ENCODE data around the gene ADARB2.
A peak's percentile ranks its signal among the peaks of the same experiment; 100 is the strongest.

The ADARB2 gene

DNA sequence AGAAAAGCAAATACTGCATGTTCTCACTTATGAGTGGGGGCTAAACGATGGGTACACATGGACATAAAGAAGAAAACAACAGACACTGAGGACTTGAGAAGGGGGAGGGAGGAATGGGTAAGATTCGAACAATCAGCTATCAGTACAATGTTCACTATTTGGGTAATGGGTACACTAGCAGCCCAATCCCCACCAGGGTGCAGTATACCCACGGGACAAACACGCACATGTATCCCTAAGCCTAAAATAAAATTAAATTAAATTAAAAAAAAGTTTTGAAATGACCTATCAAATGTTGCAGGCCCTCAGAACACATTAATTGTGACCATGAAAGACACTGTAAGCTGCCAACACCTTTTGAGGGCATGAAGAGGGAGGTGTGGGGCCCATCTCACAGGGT, 365.1 kb downstream of the ADARB2 start:
- in situ Hi-C loops (cut with MboI; ENCODE audit: low sequenced_read_pairs, unreplicated experiment): no loop called here
- TF ChIP-seq, protein P1, sequence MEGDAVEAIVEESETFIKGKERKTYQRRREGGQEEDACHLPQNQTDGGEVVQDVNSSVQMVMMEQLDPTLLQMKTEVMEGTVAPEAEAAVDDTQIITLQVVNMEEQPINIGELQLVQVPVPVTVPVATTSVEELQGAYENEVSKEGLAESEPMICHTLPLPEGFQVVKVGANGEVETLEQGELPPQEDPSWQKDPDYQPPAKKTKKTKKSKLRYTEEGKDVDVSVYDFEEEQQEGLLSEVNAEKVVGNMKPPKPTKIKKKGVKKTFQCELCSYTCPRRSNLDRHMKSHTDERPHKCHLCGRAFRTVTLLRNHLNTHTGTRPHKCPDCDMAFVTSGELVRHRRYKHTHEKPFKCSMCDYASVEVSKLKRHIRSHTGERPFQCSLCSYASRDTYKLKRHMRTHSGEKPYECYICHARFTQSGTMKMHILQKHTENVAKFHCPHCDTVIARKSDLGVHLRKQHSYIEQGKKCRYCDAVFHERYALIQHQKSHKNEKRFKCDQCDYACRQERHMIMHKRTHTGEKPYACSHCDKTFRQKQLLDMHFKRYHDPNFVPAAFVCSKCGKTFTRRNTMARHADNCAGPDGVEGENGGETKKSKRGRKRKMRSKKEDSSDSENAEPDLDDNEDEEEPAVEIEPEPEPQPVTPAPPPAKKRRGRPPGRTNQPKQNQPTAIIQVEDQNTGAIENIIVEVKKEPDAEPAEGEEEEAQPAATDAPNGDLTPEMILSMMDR (IDR thresholded peaks at IDR 0.05; ENCODE audit: borderline replicate concordance, control extremely low read depth, extremely low read depth, insufficient read depth, missing control alignments): no peak
- no peak for DNase-seq (ENCODE audit: low spot score)

- TF ChIP-seq, protein P1 (IDR thresholded peaks at IDR 0.05; ENCODE audit: borderline replicate concordance, control extremely low read depth, extremely low read depth, insufficient read depth, missing control alignments): no peak
- no peak for DNase-seq (ENCODE audit: low spot score)
- in situ Hi-C loops (cut with MboI; ENCODE audit: low sequenced_read_pairs, unreplicated experiment): no loop called here
These were observed 367.0 kb downstream of the ADARB2 start for GRCh38 chr10:1370298-1370697.

GRCh38 chr10:1369665-1370064, 367.7 kb downstream of the ADARB2 start:
- in situ Hi-C loops (cut with MboI; ENCODE audit: low sequenced_read_pairs, unreplicated experiment): no loop called here
- no peak for DNase-seq (ENCODE audit: low spot score)
- TF ChIP-seq, protein P1 (IDR thresholded peaks at IDR 0.05; ENCODE audit: borderline replicate concordance, control extremely low read depth, extremely low read depth, insufficient read depth, missing control alignments): no peak

DNA sequence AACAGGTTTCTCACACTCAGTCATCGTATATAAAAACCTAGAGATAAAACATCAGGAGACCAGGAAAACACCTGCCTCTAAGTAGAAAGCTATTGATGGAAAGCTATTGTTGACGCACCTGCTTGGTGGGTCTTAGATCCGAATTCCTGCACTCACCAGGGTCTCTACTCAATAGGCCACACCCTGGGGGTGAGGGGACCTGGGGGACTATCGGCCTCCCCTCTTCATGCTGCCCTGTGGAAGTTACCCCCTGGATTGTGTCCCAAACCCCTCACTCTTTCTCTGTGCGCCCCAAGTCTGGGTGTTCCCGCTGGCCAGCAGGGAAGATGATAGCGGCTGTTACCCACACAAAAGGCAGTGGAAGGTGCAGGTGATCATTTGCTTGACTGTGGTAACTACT, 368.1 kb downstream of the ADARB2 start:
- no peak for DNase-seq (ENCODE audit: low spot score)
- in situ Hi-C loops (cut with MboI; ENCODE audit: low sequenced_read_pairs, unreplicated experiment): no loop called here
- TF ChIP-seq, protein P1 (IDR thresholded peaks at IDR 0.05; ENCODE audit: borderline replicate concordance, control extremely low read depth, extremely low read depth, insufficient read depth, missing control alignments): no peak

GRCh38 chr10:1368842-1369171, 368.5 kb downstream of the ADARB2 start:
- in situ Hi-C loops (cut with MboI; ENCODE audit: low sequenced_read_pairs, unreplicated experiment): no loop called here
- peak; percentile 73 for DNase-seq (ENCODE audit: low spot score)
- TF ChIP-seq, protein P1 (IDR thresholded peaks at IDR 0.05; ENCODE audit: borderline replicate concordance, control extremely low read depth, extremely low read depth, insufficient read depth, missing control alignments): peak; percentile 56

GRCh38 chr10:1367938-1368841, 369.1 kb downstream of the ADARB2 start:
- TF ChIP-seq, protein P1 (IDR thresholded peaks at IDR 0.05; ENCODE audit: borderline replicate concordance, control extremely low read depth, extremely low read depth, insufficient read depth, missing control alignments): no peak
- no peak for DNase-seq (ENCODE audit: low spot score)
- in situ Hi-C loops (cut with MboI; ENCODE audit: low sequenced_read_pairs, unreplicated experiment): no loop called here

All from GM13976 (cell line).